Measurements from ENCODE around the gene RASSF9.

RASSF9 gene

GRCh38 chr12:85836197-85837090 is at the start of gene RASSF9:
TSS of gene RASSF9 (minus strand) at chr12:85836409. CDS start at chr12:85836201, 208 bp downstream.
- no peak for DNase-seq (ENCODE audit: low read depth in 2 of 2)

DNA sequence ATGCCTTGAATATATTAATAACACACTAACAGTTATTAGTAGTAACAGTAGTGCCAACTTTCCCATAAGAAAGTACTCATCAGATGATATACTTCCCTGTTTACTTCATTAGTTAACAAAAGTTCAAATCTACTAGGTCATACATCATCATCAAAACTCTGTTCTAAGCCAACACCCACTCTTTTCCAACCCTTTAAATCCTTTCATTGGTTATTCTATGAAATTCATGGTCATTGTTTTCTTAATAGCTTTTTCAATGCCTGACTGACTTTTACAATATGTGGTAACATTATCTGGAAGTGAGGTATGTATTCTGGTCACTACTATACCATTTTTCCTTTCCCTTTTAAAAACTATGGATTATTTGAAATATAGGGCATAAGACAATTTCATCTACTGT is 47.6 kb upstream of the RASSF9 start:
- no peak for DNase-seq (ENCODE audit: low read depth in 2 of 2)

- no peak for DNase-seq (ENCODE audit: low read depth in 2 of 2)
Measured at GRCh38 chr12:85877459-85877858, 41.2 kb upstream of the RASSF9 start.

- no peak for DNase-seq (ENCODE audit: low read depth in 2 of 2)
Measured at GRCh38 chr12:85874031-85874461, 37.8 kb upstream of the RASSF9 start, which contains the start of gene NTS. TSS of gene NTS (plus strand) at chr12:85874295. CDS start at chr12:85874404, 109 bp downstream.

DNA sequence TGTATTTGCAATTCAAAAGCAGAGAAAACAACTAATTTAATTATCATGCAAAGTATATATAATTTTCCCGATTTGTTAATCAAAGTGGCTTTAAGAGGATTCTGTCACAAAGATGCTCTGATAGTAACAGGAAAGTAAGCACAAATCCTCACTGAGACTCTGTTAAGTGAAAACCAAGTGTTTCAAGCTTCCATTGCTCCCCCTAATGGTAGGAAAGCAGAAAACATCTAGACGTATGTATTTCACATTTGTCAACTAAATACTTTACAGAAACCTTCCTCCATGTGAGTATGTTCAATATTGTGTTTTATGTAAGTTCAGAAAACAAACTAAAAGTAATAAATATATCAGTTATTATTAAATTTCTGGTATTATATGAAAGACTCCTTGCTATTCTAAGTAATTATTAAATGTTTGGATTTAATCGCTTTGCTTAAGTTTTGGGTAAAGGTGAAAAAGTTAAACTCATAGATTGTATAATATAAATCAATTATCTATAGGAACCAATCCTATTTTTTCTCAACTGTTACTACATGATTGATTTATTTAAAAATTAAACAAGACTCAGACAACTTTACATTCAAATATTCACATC is 36.4 kb upstream of the RASSF9 start:
- DNase-seq (ENCODE audit: low read depth in 2 of 2), result no peak

GRCh38 chr12:85866986-85867776 is 31.0 kb upstream of the RASSF9 start:
- DNase-seq (ENCODE audit: low read depth in 2 of 2), result no peak

DNA sequence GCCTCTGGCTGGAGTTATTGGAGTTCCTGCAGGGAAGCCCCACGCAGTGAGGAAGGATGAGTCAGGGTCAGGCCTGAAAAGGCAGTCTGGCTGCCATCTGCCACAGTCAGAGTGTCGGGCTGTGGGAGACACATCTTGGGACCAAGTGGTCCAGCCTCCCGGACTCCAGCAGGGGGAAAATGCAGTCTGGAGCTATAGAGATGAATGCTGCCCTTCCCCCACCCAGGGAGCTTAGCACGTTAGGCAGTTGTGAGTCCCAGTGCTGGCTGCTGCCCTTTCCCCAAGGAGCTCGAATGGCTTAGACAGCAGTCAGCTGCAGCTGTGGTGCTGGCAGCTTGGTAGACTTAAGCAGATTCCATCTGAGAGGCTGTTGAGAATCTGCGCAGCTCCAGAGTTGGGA is 29.7 kb upstream of the RASSF9 start:
- no peak for DNase-seq (ENCODE audit: low read depth in 2 of 2)

DNA sequence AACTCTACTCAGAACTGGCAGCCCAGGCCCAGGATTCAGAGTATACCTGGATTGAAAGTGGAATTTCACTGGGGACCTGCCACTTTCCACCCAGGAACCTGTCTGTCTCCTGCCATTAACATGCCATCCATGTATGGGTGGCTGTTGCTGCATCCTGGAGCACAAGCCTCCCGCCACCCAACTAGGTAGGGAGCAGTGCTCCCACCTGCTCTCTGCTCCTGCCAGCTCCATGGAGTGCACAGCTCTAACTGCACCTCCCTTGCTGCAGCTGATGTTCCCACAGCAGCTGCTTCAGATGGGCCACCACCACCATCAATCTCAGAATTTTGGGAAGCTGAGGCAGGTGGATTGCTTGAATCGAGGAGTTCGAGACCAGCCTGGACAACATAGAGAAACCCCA is 20.8 kb upstream of the RASSF9 start:
- DNase-seq (ENCODE audit: low read depth in 2 of 2), result no peak

GRCh38 chr12:85855305-85855704 is 19.1 kb upstream of the RASSF9 start:
- DNase-seq (ENCODE audit: low read depth in 2 of 2), result no peak

GRCh38 chr12:85849344-85849743 is 13.1 kb upstream of the RASSF9 start:
- no peak for DNase-seq (ENCODE audit: low read depth in 2 of 2)

- DNase-seq (ENCODE audit: low read depth in 2 of 2), result no peak
Measured at GRCh38 chr12:85843606-85844310, 7.5 kb upstream of the RASSF9 start.

GRCh38 chr12:85835426-85836196 is 598 bp downstream of the RASSF9 start:
- DNase-seq (ENCODE audit: low read depth in 2 of 2), result no peak

GRCh38 chr12:85834378-85834777 is 1.8 kb downstream of the RASSF9 start:
- no peak for DNase-seq (ENCODE audit: low read depth in 2 of 2)

GRCh38 chr12:85833579-85833978 is 2.6 kb downstream of the RASSF9 start:
- DNase-seq (ENCODE audit: low read depth in 2 of 2), result no peak

DNA sequence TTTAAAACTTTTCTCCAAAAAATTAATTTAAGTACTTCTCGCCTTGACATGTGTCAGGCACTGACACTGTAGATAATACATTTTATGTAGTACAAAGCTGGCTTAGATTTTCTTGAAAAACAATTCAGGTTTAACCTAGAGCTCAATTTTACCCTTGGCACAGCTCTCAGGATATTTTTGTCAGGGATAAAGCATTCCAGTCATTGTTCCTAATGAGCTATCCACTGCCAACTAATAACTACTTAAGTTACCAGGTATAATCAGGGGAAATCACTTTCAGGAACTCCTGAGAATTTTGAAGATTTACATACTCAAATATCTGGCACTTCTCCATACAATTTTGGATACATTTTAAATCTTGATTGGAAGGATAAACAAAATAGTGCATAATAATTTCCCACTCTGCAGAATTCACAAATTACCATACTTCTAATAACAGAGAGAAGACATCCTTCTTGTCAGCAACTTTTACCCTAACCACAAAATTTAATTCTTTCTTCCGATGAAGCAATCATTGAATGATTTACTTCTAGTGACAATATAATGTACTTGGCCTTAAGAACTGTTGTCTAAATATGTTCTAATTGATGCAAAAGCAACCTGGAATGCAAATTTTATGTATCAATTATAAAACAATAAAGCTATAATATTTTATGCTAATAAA is 4.8 kb downstream of the RASSF9 start:
- DNase-seq (ENCODE audit: low read depth in 2 of 2), result no peak

- DNase-seq (ENCODE audit: low read depth in 2 of 2), result no peak
Measured at GRCh38 chr12:85829391-85829790, 6.8 kb downstream of the RASSF9 start.

DNA sequence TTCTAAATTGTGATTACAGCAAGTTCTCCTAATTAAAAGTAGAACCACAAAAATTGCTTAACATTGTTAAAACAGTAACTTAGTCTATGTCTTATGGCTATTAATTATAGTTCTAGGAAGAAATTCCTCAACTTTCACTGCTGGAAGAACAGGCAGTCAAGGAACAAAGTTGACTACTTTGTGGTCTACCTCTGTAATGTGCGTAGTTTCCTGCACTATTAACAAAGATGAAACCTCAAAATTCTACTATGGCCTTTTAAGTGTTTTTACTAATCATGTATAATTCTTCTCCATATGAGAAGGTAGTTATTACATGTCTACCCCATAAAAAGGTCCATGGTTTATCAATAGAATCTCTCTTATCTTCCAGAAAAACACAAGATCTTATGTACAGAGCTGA is 7.6 kb downstream of the RASSF9 start:
- no peak for DNase-seq (ENCODE audit: low read depth in 2 of 2)

GRCh38 chr12:85825746-85826145 is 10.5 kb downstream of the RASSF9 start:
- no peak for DNase-seq (ENCODE audit: low read depth in 2 of 2)

GRCh38 chr12:85823436-85824180 is 12.6 kb downstream of the RASSF9 start:
- no peak for DNase-seq (ENCODE audit: low read depth in 2 of 2)

GRCh38 chr12:85821759-85822158 is 14.4 kb downstream of the RASSF9 start:
- no peak for DNase-seq (ENCODE audit: low read depth in 2 of 2)

All from stimulated activated CD4-positive, alpha-beta T cell treated with anti-CD3 and anti-CD28 coated beads, Interleukin-12 subunit alpha, Interleukin-12 subunit beta, amount 100 ng/mL, for 24 hours (primary cell).